Gastroesophageal sphincter (tissue), 3 donors: ENCODE measurements around the gene SELENBP1.

Experiments used
- CTCF ChIP-seq, 4 experiments: fragments of 200-600 bp in 2 of 4; fragments of 450-650 bp in 2 of 4; sonication (generic) in 1 of 4; IDR thresholded peaks; one replicate each; pipeline ENCODE4 v1.5.1; 2017 to 2019; ENCODE audit warnings: antibody characterized with exemption in 4 of 4, mild to moderate bottlenecking in 2 of 4, moderate library complexity in 2 of 4
- POLR2A ChIP-seq, 2 donors: fragments of 450-650 bp; IDR thresholded peaks; one replicate each; pipeline ENCODE4 v1.6.1; 2017; ENCODE audit warnings: antibody characterized with exemption in 2 of 2, mild to moderate bottlenecking in 2 of 2, moderate library complexity in 1 of 2

GRCh38 chr1:151406176-151406575 lies 33.7 kb upstream of the SELENBP1 start:
- TF ChIP-seq POLR2A (IDR thresholded peaks at IDR 0.05) (no peak), CTCF (IDR thresholded peaks at IDR 0.05) (no peak)
